Measurements from ENCODE around the gene PDK2. TPM values are rescaled to one million over a fixed set of nuclear protein-coding genes. Genes with fewer than 3 reads are reported as not detected.

Gene PDK2
- total and polyA plus RNA-seq, 2 of the 4 experiments (the other 2 are of a cell fraction) = 26.7 to 104 TPM

- Histone ChIP-seq H3K23ac (ENCODE audit: low read depth, low read length) (peak overlapping the region; percentile 50), H3K9me1 (ENCODE audit: insufficient read depth, low read length) (peaks cover 58% of the 10 kb centered on the region), H3K36me3 (ENCODE audit: control insufficient read depth, insufficient read depth, low read length) (no peaks in the 10 kb centered on the region), H3K4me3 (ENCODE audit: insufficient read depth, low read depth, low read length) (no peak overlapping the region), H3K79me1 (ENCODE audit: low read depth in 1 of 2, low read length in 2 of 2) (peaks cover 0 to 71% of the 10 kb centered on the region in 2 experiments; a peak in 2 of 4 replicates), H3K56ac (ENCODE audit: extremely low read depth, insufficient read depth, low read length) (peak overlapping the region; percentile 68; the same call in 1 of the 2 replicates), H3K4ac (ENCODE audit: low read depth, low read length) (peak overlapping the region; percentile 98), H4K8ac (ENCODE audit: low read depth in 2 of 2, low read length in 2 of 2) (peak overlapping the region; percentile 85 to 96), H3K27me3 (ENCODE audit: control insufficient read depth, insufficient read depth, low read length) (no peaks in the 10 kb centered on the region), H3K9me3 (ENCODE audit: control insufficient read depth, insufficient read depth, low read length) (no peaks in the 10 kb centered on the region), H4K91ac (ENCODE audit: insufficient read depth, low read depth, low read length) (peak overlapping the region; percentile 98), H4K20me1 (ENCODE audit: insufficient read depth, low read length) (peaks cover 11% of the 10 kb centered on the region; the same call in 1 of the 2 replicates), H2AK5ac (ENCODE audit: low read depth, low read length) (peak overlapping the region; percentile 99), H3K4me1 (ENCODE audit: control insufficient read depth, insufficient read depth, low read length) (peaks cover 42% of the 10 kb centered on the region), H2BK20ac (ENCODE audit: low read depth, low read length) (peak overlapping the region; percentile 95), H4K5ac (ENCODE audit: low read depth, low read length) (peak overlapping the region; percentile 19; the same call in 1 of the 2 replicates), H2BK15ac (ENCODE audit: low read depth, low read length) (peak overlapping the region; percentile 67; the same call in 2 of the 3 replicates), H3K4me2 (ENCODE audit: low read depth, low read length) (peak overlapping the region; percentile 28), H2AK9ac (replicated peaks; ENCODE audit: low read depth, low read length, poor library complexity) (peak overlapping the region; percentile 93), H2BK5ac (ENCODE audit: low read depth, low read length, poor library complexity, severe bottlenecking) (peak overlapping the region; percentile 89), H2AFZ (replicated peaks; ENCODE audit: low read length, poor library complexity) (peak overlapping the region; percentile 81), H3K18ac (ENCODE audit: low read depth, low read length) (peak overlapping the region; percentile 72; the same call in 1 of the 2 replicates), H3K27ac (ENCODE audit: insufficient read depth, low read length) (peak overlapping the region; percentile 31), H3K14ac (replicated peaks; ENCODE audit: low read depth, low read length) (peak overlapping the region; percentile 91), H3K9ac (ENCODE audit: low read depth, low read length) (no peak overlapping the region), H2BK120ac (ENCODE audit: low read depth, low read length) (peak overlapping the region; percentile 98)
- ChIA-PET POLR2A (ENCODE audit: unreplicated experiment) (no interaction called here), CTCF (interaction anchor here (0.8 to 1.4 kb wide), 4 partner anchors 11 to 41 kb away, joined by 3 to 4 read pairs (median 4); partner anchors contain the start of gene PDK2)
- in situ Hi-C loops (cut with MboI; ENCODE audit: low sequenced_read_pairs) = no loop called here
- 27% methylated on average over 2 of the region's 3 CpGs; no CpG with 5 or more reads in 1 of the 2 experiments for WGBS, 2 experiments (ENCODE audit: extremely low coverage in 2 of 2, insufficient read length in 1 of 2)
- DNase-seq (peak; percentile 57), ATAC-seq (ENCODE audit: low read depth) (no peak)
- no TSS peak for BruUV-seq (replicated peaks)
- intact Hi-C loops (cut with micrococcal nuclease) = no loop called here
- TF ChIP-seq RCOR1 (IDR thresholded peaks at IDR 0.05; ENCODE audit: insufficient replicate concordance, low read length) (peak; percentile 38), FOS (IDR thresholded peaks at IDR 0.05; ENCODE audit: low read depth, low read length) (no peak)
- dilution Hi-C loops (cut with HindIII; ENCODE audit: low sequenced_read_pairs, unreplicated experiment) = no loop called here
Measured at GRCh38 chr17:50053654-50053960, 41.5 kb upstream of the PDK2 start.
